ENCODE results near the gene PNMA8A.

Gene PNMA8A

GRCh38 chr19:46492841-46493235, 21.5 kb upstream of the PNMA8A start:
- DNase-seq (ENCODE audit: low spot score), result no peak

GRCh38 chr19:46491975-46492682, 20.8 kb upstream of the PNMA8A start:
- no peak for DNase-seq (ENCODE audit: low spot score)

DNA sequence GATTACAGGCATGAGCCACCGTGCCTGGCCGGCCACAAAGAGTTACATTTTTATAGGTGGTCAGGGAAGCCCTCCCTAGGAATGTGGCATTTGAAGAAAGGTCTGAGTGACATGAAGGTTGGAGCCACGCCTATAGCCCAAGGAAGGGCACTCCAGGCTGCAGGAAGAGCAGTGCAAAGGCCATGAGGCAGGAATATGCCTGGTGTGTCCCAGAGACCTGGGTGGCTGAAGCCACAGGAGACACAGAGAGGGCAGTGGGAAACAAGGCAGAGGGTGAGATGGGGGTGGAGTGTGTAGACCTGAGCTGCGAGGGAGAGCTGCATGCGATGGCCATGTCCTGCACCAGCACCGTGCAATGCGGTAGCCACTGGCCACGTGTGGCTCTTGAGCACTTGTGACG, 19.4 kb upstream of the PNMA8A start:
- no peak for DNase-seq (ENCODE audit: low spot score)

DNA sequence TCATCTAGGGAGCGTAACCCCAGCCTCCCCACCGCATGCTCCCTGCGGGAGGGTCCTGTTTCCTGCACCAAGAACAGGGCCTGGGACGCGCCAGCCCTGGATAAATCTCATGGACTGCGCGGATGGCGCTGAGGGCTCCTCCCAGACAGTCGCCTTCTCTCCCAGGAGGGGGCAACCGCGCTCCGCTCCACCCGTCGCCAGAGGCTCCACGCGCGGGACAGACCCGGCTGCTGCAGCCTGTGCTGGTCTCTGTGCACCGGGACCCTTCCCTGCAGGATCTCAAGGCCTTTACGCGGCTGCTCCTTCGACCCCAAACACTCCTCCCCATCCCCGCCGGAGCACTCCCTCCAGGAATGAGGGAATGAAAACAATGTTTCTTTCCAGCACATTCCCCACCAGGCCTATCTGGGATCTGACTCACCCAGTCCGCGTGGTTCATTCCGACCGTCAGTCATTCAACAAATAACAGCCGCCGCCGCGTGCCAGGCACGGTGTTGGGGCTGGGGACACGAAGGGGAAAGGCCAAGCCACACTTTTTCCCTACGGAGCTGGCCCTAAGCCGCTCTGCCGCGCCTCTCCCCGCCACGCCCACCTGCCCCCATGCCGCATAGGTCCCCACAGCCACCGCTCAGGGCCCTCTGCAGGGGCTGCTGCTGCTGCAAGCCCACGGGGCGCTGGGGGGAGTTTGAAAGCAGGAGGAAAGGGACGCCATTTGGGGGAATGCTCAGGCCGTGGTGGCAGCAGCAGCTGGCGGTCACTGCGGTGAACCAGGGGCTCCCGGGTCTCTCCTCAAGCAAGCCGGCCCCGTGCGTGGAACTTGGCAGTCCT, 18.3 kb upstream of the PNMA8A start:
- DNase-seq (ENCODE audit: low spot score), result no peak

DNA sequence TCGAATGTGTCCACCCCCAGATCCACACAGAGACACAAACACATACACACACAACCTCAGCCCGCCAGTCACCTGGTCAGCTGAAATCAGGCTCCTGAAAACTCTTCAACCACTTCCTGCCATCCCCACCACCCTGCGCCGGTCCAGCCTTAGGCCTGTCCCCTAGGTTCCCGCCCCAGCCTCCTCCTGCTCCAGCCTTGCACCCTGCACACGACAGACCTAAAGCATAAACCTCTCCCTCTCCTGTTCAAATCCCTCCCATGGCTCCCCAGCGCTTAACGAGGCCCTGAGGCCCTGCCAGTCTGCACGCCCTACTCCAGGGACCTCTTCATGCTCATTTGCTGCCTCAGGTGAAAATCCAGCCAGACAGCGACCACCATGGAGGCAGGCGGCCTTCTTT, 17.2 kb upstream of the PNMA8A start:
- DNase-seq (ENCODE audit: low spot score), result no peak

DNA sequence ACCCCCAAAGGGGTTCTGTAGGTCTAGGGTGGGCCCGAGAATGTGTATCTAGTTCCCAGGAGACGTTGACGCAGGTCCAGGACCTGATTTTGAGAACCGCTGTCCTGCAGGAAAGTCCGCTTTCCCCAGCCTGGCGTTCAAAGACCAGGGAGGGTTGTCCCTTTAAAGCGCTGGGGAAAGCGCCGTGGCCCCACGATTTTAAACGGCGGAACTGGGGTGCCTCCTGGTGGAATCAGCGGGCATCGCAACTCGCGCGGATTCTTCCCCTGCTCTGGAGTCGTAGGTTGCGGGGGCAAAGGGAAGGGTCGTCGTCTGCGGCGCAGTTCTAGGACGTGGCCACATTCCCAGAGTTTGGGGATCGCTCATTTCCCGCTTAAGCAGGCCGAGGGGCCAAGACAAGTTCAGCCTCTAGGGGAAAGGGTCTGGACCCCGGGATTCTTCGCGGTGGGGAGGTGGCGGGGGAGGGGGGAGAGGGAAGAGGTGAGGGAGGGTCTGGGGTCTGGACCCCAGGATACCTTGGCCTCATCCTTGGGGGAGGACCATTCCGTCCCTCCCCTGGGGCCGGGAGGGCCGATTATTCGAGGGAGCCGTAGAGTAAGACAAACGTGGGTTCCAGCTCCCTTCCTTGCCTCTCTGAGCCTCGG, 16.6 kb upstream of the PNMA8A start:
- peak; percentile 68 for DNase-seq (ENCODE audit: low spot score)

GRCh38 chr19:46487178-46487801, 15.9 kb upstream of the PNMA8A start:
- DNase-seq (ENCODE audit: low spot score), result no peak

DNA sequence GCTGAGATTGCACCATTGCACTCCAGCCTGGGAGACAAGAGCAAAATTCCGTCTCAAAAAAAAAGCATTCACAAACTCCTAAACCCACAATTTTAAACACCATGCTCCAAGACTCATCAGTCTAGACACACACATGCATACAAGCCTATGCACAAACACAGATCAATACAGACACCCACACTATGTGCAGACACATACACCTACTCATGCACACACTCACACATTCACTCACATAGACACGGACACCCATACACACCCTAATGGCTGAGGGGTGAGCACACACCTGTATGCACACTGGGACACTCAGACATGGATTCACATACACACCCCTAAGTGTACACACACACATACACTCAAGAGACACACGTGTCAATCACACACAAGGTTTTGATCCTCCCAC, 15.0 kb upstream of the PNMA8A start:
- DNase-seq (ENCODE audit: low spot score), result no peak

DNA sequence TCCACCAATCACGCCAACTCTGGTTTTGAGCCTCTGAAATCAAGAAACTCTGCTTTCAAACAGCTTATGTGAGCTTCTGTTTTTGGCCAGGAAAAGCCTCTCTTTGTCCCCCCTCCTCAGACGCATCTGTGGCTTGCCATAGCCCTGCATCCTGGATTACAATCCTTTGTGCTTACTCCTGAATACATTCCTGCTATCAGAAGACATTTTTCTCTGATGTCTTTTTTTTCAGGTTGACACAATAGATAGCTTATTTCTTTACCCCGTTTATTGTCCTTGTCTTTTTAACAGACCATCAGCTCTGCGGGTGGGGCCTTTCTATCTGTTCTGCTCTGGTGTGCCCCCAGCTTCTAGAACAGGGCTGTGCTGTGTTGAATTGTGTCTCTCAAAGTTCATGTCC, 13.3 kb upstream of the PNMA8A start:
- DNase-seq (ENCODE audit: low spot score), result no peak

DNA sequence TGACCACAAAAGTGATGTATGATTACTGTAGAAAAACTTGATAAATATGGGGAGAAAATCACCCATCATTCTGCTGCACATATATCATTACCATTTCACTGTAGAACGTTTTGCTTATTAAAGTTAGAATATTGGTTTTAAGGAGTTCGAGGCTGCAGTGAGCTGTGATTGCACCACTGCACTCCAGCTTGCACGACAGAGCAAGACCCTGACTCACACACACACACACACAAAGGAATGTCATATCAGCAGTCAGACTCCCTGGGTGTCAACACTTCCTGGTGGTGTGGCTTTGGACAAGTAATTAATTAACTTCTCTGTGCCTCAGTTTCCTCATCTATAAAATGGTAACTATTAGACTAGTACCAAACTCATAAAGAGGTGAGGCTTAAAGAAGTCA, 11.3 kb upstream of the PNMA8A start:
- peak; percentile 14 for DNase-seq (ENCODE audit: low spot score)

GRCh38 chr19:46481947-46482346, 10.6 kb upstream of the PNMA8A start:
- no peak for DNase-seq (ENCODE audit: low spot score)

- no peak for DNase-seq (ENCODE audit: low spot score)
These were observed 10.0 kb upstream of the PNMA8A start for GRCh38 chr19:46481223-46481848.

DNA sequence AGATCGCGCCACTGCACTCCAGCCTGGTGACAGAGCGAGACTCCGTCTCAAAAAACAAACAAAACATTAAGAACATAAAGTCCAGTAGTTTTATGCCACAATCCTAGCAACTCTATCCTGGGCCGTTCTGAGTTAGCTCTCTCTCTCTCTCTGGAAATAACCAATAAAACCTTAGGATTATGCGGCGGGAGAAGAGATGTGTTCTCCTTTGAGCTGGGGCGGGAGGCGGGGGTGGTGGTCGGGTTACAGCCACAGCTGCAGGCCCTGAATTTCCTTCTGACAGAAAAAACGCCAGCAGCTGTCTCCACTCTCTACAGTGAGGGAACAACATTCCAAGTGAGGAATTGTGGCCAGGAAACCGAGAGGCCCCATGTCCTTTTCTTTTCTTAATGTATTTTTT, 9.1 kb upstream of the PNMA8A start:
- DNase-seq (ENCODE audit: low spot score), result no peak

DNA sequence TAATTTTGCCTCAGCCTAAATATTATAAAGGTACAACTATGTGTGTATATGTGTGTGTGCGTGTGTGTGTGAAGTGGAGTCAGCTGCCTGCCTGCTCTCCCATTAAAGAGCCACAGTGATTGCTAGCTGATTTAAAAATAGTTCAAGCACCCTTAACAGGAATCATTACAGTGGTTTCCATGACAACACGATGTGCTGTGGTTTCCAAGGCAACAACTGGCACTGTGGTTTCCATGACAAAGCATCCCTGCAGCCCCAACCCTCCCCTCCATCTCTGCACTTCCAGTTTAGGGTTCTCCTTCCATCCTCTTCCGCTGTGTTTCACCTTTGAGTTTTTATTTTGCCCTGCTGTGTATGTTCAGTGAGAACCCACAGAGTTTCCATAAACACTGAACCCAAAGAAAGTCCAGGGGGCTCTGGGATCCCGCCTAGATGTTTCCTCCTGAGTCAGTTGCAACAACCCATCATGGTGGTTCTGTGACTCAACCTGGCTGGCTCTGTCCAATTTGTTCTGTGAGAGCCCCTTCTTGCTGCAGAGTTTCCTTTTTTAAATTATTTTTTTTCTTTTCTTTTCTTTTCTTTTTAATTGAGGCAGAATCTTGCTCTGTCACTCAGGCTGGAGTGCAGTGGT, 7.1 kb upstream of the PNMA8A start:
- no peak for DNase-seq (ENCODE audit: low spot score)

GRCh38 chr19:46475986-46476385, 4.6 kb upstream of the PNMA8A start:
- DNase-seq (ENCODE audit: low spot score), result no peak

GRCh38 chr19:46474211-46474610, 2.8 kb upstream of the PNMA8A start:
- DNase-seq (ENCODE audit: low spot score), result no peak

GRCh38 chr19:46472592-46472991, 1.2 kb upstream of the PNMA8A start:
- no peak for DNase-seq (ENCODE audit: low spot score)

- no peak for DNase-seq (ENCODE audit: low spot score)
These were observed 614 bp upstream of the PNMA8A start for GRCh38 chr19:46471811-46472543.

GRCh38 chr19:46470376-46470775, 987 bp downstream of the PNMA8A start:
- DNase-seq (ENCODE audit: low spot score), result no peak

DNA sequence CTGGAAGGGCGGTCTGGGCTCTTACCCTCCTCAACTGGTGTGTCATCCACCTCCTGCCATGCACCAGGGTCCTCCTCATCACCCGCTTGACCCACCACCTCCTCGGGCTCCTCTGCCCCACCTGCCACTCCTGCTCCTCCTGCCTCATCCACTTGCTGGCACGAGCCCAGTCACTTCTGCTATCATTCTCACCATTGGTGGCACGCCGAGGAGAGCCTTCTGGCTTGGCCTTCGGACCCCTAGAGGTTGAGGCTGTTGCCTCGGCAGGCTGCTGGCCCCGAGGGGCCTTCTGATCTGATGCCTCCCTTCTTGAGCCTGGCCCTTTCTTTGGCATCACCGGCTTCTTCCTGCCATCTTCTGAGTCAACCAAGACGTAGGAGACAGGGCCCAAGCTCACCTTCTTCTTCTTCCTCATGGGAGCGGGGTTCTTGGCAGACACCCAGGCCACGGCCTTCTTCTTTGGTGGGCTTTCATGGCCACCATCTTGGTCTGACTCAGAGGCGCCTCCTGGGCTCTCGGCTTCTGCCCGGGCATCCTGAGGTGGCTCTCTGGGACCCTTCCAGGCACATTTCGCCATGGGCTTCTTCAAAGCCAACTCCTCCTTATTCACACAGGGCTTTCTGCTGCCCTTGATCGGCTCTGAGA, 1.7 kb downstream of the PNMA8A start:
- no peak for DNase-seq (ENCODE audit: low spot score)

Data from LoVo (cell line).